HG02885 (cell line): ENCODE results near the gene MARCHF4.
A peak's percentile ranks its signal among the peaks of the same experiment; 100 is the strongest.

Experiments
- ATAC-seq: cut with Tn5 transposase; IDR thresholded peaks from one replicate; pipeline ENCODE4 v1.9.1; 2021; ENCODE audit warnings: mild to moderate bottlenecking; ENCODE audit not compliant: unreplicated experiment, poor library complexity

Gene MARCHF4

GRCh38 chr2:216371721-216372702, at the start of gene MARCHF4:
TSS of gene MARCHF4 (minus strand) at chr2:216372483. CDS start at chr2:216370260, 2,223 bp downstream.
- no peak for ATAC-seq

GRCh38 chr2:216420367-216421101, 48.3 kb upstream of the MARCHF4 start:
- no peak for ATAC-seq

- no peak for ATAC-seq
These were observed 46.7 kb upstream of the MARCHF4 start for GRCh38 chr2:216418981-216419380.

GRCh38 chr2:216416571-216417307, 44.5 kb upstream of the MARCHF4 start:
- ATAC-seq: no peak

- no peak for ATAC-seq
These were observed 43.3 kb upstream of the MARCHF4 start for GRCh38 chr2:216415541-216415940.

GRCh38 chr2:216414772-216415319, 42.6 kb upstream of the MARCHF4 start:
- ATAC-seq: no peak

- ATAC-seq: no peak
These were observed 41.6 kb upstream of the MARCHF4 start for GRCh38 chr2:216413882-216414281.

GRCh38 chr2:216412022-216412999, 40.0 kb upstream of the MARCHF4 start, which contains the start of gene SMARCAL1:
TSS of gene SMARCAL1 (plus strand) at chr2:216412484. CDS start at chr2:216414705, 2,221 bp downstream.
- ATAC-seq: peak; percentile 92

- ATAC-seq: no peak
These were observed 38.3 kb upstream of the MARCHF4 start for GRCh38 chr2:216410550-216410949.

GRCh38 chr2:216408426-216409290, 36.4 kb upstream of the MARCHF4 start:
- ATAC-seq: no peak

GRCh38 chr2:216406826-216407225, 34.5 kb upstream of the MARCHF4 start:
- ATAC-seq: no peak

GRCh38 chr2:216405588-216405987, 33.3 kb upstream of the MARCHF4 start:
- ATAC-seq: no peak

- peak; percentile 60 for ATAC-seq
These were observed 31.8 kb upstream of the MARCHF4 start for GRCh38 chr2:216404010-216404618.

GRCh38 chr2:216402751-216403150, 30.5 kb upstream of the MARCHF4 start:
- no peak for ATAC-seq

- ATAC-seq: no peak
These were observed 27.3 kb upstream of the MARCHF4 start for GRCh38 chr2:216399621-216400020.

GRCh38 chr2:216394881-216395280, 22.6 kb upstream of the MARCHF4 start:
- no peak for ATAC-seq

- ATAC-seq: no peak
These were observed 20.9 kb upstream of the MARCHF4 start for GRCh38 chr2:216392945-216393840.
